Measurements from ENCODE around the gene NOP9.

NOP9 gene

GRCh38 chr14:24299255-24300191 lies at the start of gene NOP9, which contains the start of gene DHRS1:
TSS of gene NOP9 (plus strand) at chr14:24299850. CDS start at chr14:24299955, 105 bp downstream.
TSS of gene DHRS1 (minus strand) at chr14:24299780. CDS start at chr14:24299106, 674 bp downstream.
- peak; percentile 94 for DNase-seq

- no peak for DNase-seq
These were observed 49.3 kb upstream of the NOP9 start for GRCh38 chr14:24250354-24250753.

- no peak for DNase-seq
These were observed 47.8 kb upstream of the NOP9 start for GRCh38 chr14:24251880-24252288.

- DNase-seq: no peak
These were observed 47.1 kb upstream of the NOP9 start for GRCh38 chr14:24252289-24253124.

- DNase-seq: no peak
These were observed 45.7 kb upstream of the NOP9 start for GRCh38 chr14:24253936-24254335.

GRCh38 chr14:24254630-24255392 lies 44.8 kb upstream of the NOP9 start:
- no peak for DNase-seq

GRCh38 chr14:24255438-24255837 lies 44.2 kb upstream of the NOP9 start:
- no peak for DNase-seq

- no peak for DNase-seq
These were observed 43.5 kb upstream of the NOP9 start for GRCh38 chr14:24255931-24256711.

- no peak for DNase-seq
These were observed 42.7 kb upstream of the NOP9 start for GRCh38 chr14:24256960-24257359.

GRCh38 chr14:24258119-24258518 lies 41.5 kb upstream of the NOP9 start:
- DNase-seq: no peak

- DNase-seq: no peak
These were observed 40.9 kb upstream of the NOP9 start for GRCh38 chr14:24258548-24259265.

- no peak for DNase-seq
These were observed 40.2 kb upstream of the NOP9 start for GRCh38 chr14:24259282-24260025.

- DNase-seq: no peak
These were observed 39.4 kb upstream of the NOP9 start for GRCh38 chr14:24260026-24260779.

- no peak for DNase-seq
These were observed 38.9 kb upstream of the NOP9 start for GRCh38 chr14:24260780-24261157.

- DNase-seq: no peak
These were observed 38.2 kb upstream of the NOP9 start for GRCh38 chr14:24261256-24261968.

GRCh38 chr14:24261969-24262327 lies 37.7 kb upstream of the NOP9 start:
- DNase-seq: no peak

GRCh38 chr14:24262821-24263733 lies 36.6 kb upstream of the NOP9 start, which contains the start of gene TGM1:
TSS of gene TGM1 (minus strand) at chr14:24263177. CDS start at chr14:24262352, 825 bp downstream.
- DNase-seq: no peak

GRCh38 chr14:24263848-24264247 lies 35.8 kb upstream of the NOP9 start:
- no peak for DNase-seq
